ENCODE measurements around the gene MTTP.

The MTTP gene

DNA sequence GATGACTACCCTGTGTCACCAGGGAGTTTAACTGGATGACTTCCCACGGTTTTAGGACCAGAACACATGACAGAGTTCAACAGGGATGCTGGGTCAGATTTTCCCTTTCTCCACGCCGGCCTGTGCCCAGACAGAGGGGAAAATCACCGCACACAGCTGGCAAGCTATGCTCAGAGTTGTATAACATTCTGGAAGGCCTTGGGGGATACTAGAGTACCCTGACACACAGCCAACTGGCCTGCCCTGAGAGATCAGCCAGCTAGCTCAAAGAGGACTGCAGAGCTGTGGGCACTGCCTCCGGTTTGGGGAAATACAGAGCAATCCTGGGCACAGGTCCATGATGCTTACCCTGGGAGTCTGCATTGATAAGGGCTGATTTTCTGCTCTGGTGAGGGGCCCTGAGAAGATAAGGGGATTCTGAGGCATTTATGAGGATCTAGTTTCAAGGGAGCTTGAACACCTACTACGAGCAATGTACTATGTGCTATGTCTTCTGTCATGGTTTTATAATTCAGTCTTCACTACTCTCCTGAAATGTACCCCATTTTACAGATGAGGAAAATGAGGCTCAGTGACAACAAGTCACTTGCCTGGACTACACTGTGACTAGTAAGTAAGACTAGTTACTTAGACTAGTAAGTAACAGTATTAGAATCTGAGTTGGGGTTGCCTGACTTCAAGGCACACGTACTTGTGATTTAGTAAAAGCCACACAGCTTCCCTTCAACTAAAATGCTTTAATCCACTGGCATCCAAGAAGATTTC is 68.3 kb downstream of the MTTP start:
- no peak for DNase-seq

DNA sequence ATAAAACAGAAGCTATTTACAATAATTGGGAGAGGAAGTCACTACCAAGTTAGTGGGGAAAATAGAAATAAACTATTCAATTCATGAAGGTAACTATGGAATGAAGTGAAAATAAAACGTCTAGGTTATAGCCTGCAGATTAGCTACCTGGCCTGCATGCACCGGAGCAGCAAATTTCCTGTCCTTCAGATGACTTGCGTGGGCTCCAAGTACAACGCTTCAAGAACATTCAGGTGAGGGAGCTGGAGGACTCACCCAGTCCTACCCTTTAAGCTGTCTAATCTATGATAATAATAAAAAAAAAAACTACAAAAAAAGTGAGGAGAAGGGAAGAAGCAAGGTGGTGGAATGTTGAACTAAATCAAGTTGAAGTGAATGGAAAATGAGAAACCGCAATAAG is 69.8 kb downstream of the MTTP start:
- no peak for DNase-seq

DNA sequence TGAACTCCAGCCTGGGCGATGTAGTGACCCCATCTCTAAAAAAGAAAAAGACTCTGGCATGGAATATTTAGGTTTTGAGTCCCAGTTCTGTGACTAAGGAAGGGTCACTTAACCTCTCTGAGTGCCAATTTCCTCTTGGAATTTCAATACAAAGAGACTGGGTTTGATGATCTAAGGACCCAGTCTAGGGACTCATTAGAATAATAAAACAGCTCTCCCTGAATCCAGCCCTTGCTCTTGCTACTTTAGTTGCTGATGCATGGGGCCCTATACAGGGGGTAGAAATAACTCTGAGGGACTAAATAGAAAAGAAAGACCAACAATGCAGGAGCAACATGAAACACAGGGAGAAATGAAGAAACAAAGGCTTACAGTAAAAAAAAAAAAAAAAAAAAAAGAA is 70.4 kb downstream of the MTTP start:
- no peak for DNase-seq

DNA sequence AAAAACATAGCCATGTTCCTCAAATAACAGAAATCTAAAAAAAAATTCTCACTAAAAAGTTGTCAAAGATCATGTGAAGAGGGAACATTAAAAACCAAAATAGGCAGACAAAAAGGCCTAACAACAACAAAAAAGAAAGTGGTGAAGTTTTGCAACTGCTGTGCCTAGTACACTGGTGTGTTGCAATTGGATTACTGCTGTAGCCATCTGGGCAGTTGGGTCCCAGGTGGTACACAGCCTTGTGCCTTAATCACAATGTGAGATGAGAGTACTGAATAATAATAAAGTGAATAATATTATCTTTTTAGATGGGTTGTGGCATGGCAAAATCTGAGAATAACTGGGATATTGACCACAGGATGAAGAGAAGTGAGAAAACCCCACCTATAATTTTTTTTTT is 71.0 kb downstream of the MTTP start:
- DNase-seq: no peak

DNA sequence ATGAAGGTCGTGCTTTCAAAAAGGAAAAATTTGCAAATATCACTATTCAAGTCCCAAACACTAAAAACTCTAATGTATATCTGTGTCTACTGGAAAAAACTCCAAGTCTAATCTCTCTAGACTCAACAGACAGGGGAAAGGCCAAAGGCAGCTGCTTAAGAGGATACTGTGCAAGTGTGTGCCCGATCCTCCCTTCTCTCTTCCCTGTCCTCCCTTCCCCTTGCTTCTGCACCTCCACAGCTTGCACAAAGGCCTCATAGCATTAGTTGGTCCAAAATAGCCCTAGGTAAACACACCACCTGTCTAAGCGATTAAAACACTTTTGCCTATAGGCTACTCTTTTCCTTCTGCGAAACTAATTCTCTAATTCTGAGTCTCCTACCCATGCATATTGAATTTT is 72.4 kb downstream of the MTTP start:
- no peak for DNase-seq

DNA sequence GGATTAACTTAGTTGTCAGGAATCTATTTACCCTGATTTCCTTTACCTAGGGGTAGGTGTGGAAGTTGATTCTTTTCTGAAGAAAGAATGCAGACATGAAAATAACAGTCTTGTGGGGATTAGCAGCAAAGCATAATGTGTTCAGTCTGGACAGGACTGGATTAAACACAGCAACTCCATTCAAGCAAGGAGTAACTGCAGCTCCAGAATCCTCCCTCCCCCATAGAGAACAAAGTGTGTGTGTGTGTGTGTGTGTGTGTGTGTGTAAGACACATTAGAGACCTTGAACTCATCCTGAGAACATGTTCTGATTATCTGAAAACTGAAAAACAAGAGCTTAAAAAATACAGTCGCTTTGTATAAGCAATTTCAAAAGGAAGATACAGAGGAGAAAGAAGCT is 73.7 kb downstream of the MTTP start:
- DNase-seq: no peak

DNA sequence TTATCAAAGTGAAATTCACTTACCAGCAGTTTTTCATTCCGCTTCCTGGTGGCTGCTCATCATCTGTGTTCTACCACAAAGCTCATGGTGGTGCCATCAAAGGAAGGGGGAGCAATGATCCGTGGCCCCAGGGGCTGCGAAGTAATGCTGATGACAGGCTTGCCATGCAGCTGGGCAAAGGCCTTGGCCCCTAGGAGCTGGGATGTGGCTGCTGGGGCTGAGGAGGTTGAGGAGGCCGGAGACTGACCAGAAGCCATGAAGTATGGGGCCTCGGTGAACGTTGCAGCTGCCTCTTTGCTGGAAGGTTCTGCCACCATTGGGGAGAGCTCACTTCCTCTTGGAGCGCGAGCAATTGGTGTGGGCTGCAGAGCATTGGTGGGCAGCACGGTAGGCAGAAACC is 74.6 kb downstream of the MTTP start:
- DNase-seq: no peak

DNA sequence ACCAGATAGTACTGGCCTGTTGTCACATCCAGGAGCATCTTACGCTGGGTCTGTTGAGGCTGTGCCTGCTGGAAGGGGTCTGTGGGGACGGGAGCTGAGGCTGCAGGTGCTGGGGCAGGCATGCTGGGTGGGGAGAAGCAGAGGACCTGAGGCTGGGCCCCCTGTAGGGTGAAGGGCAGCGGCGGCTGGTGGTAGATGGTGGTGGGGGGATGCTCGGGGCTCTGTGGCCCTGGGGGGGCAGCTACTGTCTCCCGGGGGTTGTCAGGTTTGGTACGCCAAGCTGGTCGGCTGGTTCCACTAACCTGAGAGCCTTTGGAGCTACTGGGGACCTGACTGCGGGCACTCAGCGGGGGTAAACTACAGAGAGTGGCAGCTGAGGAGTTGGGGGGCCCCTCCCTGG is 75.2 kb downstream of the MTTP start:
- DNase-seq: no peak

DNA sequence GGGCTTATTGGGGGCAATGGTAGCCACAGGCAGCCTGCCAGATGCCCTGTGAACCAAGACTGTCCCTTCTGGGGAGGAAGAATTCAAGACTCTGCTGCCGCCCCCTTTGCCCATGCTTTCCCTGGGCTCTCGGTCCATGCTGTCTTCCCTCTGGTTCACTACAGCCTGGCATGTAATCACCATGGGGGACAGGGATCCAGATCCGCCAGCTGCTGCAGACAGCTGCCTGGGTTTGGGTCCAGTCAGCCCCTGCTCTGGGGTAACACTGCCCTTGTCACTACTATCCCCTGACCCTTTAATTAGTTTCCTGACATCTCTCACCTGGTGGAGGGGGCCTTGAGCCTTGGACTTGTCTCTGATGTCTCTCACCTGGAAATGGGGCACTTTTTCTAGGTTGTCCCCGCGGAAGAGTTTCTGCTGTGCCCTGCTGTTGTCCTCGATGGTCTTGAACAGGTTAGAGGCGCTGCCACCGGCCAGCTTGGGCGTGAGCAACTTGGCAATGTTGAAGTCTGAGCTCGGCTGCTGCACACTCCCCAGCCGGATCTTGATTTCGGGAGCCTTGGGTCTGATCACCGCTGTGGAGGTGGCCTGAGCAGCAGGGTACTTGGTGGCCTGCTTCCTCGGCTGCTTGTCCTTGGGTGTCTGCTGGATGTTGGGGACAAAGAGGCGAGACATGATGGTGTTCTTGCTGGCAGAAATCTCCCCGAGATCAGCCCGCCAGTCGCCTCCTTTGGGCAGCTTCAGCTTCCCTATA is 76.6 kb downstream of the MTTP start:
- DNase-seq: no peak

DNA sequence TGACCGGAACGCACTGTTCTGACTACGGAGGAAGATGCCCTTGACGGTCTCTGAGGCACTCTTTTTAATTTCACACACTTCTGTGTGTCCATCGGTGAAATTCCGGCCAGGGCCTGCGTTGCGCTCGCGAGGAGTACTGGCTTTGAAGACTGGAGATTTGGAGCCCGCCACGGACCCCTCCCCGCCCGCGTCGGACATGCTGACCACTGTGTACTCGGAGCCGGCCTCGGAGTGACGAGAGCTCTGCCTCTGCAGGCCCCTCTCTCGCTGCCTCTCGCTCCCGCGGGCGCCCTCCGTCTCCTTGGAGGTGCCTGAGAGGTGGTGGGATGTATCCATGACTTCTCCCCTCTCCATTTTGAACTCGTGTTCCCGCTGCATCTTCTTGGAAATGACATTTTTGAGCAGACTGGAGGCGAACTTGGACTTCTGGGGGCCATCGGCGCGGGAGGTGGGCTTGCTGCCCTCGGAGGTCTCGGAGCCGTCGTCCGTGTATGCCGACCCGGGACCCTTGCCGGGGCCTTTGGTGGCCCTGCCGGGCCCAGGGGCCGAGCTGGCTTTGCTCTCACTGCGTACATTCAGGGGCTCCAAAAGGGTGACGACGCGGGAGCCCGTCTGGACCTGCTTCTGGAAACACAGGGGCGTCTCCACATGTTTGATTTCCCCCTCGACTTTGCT is 77.3 kb downstream of the MTTP start:
- no peak for DNase-seq

DNA sequence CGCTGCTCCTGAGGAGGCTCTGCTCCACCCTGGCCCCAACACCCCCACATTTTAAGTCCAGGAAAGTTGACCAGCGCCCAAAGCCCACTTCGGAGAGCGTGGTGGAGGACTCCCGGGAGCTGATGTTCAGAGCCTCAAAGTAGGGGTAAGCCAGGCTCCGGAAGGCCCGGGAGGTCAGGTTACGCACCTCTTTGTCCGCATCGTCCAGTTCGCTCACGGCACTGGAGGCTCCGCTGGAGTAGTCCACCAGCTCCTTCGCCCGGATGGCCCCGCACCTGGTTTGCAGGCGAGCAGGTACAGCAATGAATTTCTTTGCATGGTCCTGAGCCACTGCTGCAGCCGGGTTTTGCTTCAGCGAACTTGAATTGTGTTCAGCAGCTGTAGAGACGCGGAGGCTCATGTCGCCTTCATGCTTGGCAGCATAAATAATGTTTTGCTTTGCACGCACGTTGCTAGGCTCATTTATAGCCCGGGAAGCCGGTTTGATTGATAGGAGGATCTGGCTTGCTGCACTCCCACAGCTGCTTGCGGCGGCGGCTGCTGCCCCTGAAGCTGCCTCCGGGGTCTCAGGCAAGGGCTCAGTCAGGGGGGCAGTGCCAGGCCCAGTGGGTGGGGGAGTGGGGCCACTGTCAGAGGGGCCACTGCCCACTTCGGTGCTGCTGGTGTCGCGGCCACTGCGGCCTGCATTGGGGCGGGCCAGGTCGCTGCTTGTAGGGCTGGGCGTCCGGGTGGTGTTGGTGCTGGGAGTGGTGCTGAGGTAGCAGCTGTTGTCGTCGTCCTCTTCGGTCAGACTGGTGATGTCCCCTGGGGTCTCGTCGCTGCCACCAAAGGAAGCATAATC is 78.2 kb downstream of the MTTP start:
- DNase-seq: no peak

DNA sequence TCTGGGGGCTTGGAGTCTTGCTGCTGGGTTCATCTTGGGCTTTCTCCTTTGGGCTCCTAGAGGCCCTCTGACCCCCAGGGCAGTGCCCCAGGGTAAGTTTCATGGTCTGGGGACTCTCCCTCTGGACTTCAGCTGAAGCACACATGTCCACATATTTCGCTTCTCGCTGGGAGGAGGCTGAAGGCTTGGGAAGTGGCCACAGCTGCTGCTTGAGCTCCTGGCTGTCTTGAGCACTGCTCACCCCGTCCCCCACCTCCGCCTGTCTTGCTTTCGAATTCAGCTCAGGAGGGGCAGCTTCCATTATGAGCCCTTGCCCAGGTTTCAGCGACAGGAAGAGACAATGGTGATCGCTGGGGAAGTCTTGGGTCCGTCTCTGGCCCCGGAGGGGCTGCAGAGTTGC is 79.3 kb downstream of the MTTP start:
- no peak for DNase-seq

DNA sequence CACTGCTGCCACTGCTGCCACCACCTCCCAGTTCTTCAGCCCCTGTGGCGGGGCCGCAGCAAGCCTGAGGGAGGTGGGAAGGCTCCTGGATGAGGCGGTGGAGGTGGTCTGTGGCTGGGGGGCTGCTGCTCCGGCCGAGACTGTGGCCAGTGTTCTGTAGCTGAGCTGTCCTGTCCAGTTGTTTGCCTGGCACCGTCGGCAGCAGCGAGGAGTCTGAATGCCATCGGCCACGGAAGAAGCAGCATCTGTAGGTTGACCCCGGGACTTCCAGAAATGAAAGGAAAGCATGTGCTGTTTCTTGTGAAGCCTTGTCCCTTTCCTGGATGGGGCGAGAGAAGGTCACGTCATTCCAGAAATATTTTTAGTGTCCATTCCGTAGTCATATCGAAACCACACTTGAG is 79.7 kb downstream of the MTTP start:
- no peak for DNase-seq

DNA sequence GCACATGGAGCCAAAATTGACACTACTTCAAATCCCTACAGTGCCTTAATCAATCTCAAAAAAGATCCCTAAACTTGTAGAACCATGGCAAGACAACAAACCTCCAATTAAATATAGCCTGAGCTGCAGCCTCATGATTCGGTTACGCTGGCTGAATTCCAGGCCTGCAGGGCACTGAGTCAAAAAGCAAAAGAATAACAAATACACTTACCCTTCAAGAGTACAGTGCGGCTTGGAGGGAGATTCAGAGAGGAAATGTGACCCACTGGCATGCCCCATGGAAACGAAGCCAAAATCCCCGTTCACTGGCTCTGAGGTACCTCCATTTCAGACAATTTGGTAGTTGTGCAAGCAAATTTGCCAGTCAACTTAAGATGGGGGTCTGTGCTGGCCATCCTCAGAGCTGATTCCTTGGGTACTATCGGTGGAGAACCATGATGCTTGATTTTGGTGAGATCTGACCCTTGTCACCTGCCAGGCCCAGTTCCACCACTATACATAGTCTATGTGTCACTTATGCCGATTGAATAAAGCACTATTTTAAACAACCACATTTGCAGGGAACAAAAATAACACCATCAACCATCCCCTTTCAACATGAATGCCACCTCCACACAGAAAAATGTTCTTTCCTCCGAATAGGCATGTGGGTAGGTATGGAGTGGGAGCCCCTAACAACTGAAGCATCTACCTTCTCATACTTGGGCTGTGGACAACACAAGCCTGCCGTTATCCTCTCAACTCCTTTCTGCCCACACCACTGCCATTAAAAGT is 80.9 kb downstream of the MTTP start:
- DNase-seq: no peak

DNA sequence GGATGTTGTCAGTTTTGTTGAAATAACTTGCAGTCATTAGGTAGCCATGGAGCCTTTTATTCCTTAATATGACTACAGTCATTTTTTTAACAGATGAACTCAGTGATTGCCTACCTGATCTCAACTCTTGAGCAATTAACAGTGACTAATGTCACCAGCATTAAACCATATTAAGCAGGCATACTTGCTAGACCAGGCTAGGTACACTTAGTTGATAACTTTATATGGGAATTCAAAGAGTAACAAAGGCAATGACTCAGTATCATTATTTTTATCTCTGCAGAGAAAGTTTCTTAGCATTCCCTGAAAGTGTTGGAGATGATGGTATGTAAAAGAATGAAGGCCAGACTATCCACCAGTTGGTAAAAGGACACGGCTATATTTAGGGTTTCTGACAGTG is 83.2 kb downstream of the MTTP start, which contains the start of gene C4orf54:
Gene C4orf54, minus strand, starts transcription at position 31 of the 400 bp plus-strand sequence. CDS start 3,180 bp downstream, outside the sequence.
- no peak for DNase-seq

DNA sequence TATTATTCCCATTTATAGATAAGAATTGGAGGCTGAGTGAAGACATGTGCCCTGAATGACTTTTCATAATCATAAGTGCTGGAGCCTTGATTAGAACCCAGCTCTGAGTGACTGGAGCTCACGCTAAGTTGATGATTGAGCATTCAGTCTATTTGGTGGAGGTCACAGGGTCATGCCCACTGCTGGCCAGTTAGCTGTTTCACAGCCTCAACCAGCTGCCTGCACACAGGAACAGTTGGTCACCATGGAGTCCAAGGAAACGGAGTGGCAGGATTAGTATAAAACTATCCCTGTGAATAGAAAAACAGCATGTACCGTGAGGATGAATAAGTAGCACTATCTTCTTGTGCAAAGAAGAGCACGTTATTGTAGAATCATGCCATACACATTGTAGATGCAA is 84.0 kb downstream of the MTTP start:
- no peak for DNase-seq

DNA sequence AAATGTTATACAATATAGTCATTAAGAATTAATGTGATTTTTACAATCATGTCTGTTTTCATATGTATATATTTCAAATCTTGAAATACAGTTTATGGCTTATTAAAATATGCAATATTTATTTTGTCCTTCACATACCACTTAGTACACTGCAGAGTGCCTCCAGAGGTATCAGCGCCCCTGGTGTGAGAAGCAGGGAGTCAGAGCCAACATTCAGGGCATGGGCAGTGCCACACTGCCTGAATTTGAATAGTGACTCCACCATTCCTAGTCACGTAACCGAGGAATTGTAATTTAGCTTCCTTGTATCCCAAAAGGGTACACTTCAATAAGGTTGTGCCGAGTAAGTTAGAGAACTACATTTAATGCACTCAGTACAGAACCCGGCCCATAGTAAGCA is 87.3 kb downstream of the MTTP start:
- DNase-seq: no peak

DNA sequence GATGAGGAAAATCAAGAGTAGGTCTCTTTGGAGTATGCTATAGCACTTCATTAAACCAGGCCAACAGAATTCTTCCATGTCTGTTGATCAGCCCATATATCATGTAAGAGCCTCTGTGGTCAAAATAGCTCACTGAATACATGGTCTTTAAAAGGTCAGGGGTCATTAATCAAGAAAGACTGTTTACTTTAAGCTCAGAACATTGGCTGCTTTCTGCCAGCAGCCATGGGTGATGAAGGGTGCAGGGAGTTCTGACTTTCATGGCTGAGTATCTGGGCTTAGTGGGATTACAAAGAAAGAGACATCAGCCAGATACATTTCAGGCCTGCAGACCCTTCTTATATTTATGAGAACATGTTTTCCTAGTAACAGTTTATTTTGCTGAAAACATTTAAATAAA is 90.1 kb downstream of the MTTP start:
- no peak for DNase-seq

DNA sequence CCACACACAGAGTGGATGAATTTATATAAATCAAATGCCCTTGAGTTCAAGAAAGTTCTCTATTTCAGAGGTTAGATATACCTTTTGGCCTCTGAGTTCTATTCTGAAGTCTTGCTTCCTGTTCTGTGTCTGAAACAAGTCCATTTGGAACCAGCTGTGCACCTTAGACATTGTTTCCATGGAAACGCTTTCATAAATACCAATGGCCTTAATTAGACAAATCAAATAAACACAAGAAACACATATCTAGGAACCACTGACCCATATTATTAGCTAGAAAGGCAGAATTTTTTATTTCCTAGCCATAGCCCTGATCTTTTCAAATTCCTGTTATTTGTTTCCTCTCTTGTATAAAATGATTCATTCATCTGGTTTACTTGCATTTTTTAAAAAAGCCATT is 91.4 kb downstream of the MTTP start:
- DNase-seq: no peak

DNA sequence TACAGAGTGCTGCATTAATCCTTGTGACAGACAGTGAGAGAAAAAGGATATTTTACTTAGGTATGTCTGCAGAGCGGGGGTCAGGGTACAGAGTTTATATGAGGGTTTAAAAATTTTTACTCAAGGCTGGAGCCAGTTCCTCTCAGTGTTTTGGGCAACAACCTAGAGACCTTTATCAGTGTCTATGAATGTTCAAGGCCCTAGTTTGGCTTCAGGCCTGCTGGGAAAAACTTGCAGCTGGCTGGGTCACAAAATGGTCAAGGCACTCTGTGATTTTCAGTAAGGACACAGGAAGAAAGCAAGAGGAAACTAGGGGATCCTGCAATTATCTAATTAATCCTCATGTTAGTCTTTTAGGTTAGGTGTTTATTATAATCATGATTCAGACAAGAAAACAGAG is 93.8 kb downstream of the MTTP start:
- DNase-seq: no peak

DNA sequence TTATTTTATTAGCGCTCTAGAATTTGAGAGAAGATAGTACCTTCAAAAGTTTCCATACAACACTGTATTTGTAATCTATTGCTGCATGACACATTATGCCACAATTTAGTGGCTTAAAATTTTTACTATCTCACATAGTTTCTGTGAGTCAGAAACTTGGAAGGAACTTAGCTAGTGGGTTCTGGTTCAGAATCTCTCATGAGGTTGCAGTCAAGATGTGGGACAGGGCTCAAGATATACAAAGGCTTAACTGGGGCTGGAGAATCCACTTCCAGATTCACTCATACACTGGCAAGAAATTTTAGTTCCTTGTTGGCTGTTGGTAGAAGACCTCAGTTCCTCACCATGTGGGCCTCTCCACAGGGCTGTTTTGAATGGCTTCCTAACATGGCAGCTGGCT is 94.5 kb downstream of the MTTP start:
- DNase-seq: no peak

DNA sequence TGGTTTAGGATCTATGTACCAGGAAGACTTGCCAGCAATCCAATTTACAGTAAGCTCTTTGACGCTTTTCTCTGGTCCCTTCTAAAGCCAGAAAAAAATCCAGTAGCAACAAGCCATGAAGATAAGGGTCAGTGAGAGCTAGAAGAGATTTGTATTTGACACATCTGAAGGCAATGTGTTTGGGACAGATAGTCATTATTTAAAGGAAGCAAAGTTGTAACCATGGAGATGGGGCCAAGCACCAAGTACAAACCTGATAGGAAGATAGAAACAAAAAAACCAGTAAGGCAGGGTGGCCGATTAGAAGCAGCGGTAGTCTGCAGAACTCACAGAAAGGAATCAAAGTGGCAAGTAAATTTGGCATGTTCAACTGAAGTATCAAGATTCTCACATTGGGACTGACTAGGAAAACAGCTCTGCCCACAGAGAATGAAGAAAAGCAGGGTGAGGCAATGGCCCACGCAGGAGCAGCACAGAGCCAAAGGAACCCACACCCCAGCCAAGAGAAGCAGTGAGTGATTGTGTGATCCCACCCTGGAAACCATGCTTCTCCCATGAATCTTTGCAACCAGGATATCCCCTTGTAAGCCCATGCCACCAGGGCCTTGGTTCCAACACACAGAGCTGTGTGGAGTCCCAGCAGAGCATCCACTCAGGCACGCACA is 95.9 kb downstream of the MTTP start:
- DNase-seq: no peak
